Astrocyte (in vitro differentiated cells and primary cell): Measurements from ENCODE around the gene CTBP2. TPM values are rescaled to one million over a fixed set of nuclear protein-coding genes. Genes with fewer than 3 reads are reported as not detected.

Experiments used
- DNase-seq: peaks from one replicate; pipeline ENCODE4 v3.0.0-alpha.2; 2010; ENCODE audit warnings: low read depth
- FAIRE-seq: peaks from 2 replicates; lab custom pipeline; 2011; peaks lifted over from hg19 to GRCh38; lab: Jason Lieb, UNC
- H2AFZ ChIP-seq: 2 replicates; pipeline ENCODE4 v1.6.0; 2012; ENCODE audit warnings: low read depth, low read length, inconsistent platforms
- H3K27ac ChIP-seq: 2 replicates; pipeline ENCODE4 v1.5.1; 2011; ENCODE audit warnings: low read depth, low read length, inconsistent platforms
- H3K27me3 ChIP-seq: 2 replicates; pipeline ENCODE4 v1.6.0; 2011; ENCODE audit warnings: low read length, inconsistent platforms; ENCODE audit not compliant: insufficient read depth
- H3K36me3 ChIP-seq: 2 replicates; pipeline ENCODE4 v1.5.1; 2011; ENCODE audit warnings: low read length, inconsistent platforms; ENCODE audit not compliant: insufficient read depth
- H3K4me1 ChIP-seq: 2 replicates; pipeline ENCODE4 v1.5.1; 2011; ENCODE audit warnings: low read length, inconsistent platforms; ENCODE audit not compliant: insufficient read depth
- H3K4me2 ChIP-seq: 2 replicates; pipeline ENCODE4 v1.6.0; 2012; ENCODE audit warnings: low read length, inconsistent platforms
- H3K4me3 ChIP-seq: 2 replicates; pipeline ENCODE4 v1.5.1; 2011; ENCODE audit warnings: low read depth, mild to moderate bottlenecking, low read length, inconsistent platforms; ENCODE audit not compliant: insufficient read depth
- H3K79me2 ChIP-seq: 2 replicates; pipeline ENCODE4 v1.6.0; 2012; ENCODE audit warnings: mild to moderate bottlenecking, low read length, inconsistent platforms; ENCODE audit not compliant: insufficient read depth
- H3K9ac ChIP-seq: 2 replicates; pipeline ENCODE4 v1.6.0; 2012; ENCODE audit warnings: mild to moderate bottlenecking, low read length, inconsistent platforms
- H3K9me3 ChIP-seq: 2 replicates; pipeline ENCODE4 v1.5.1; 2012; ENCODE audit warnings: low read depth, mild to moderate bottlenecking, low read length, inconsistent platforms; ENCODE audit not compliant: insufficient read depth
- H4K20me1 ChIP-seq: 2 replicates; pipeline ENCODE4 v1.6.0; 2012; ENCODE audit warnings: low read length, inconsistent platforms; ENCODE audit not compliant: insufficient read depth
- H3K27ac Mint-ChIP-seq: one replicate; pipeline ENCODE4 v1.8.0; 2021; ENCODE audit warnings: mild to moderate bottlenecking, mixed read lengths; ENCODE audit not compliant: unreplicated experiment
- H3K27me3 Mint-ChIP-seq: one replicate; pipeline ENCODE4 v1.8.0; 2021; ENCODE audit warnings: low read depth, mixed read lengths; ENCODE audit not compliant: unreplicated experiment
- H3K36me3 Mint-ChIP-seq: one replicate; pipeline ENCODE4 v1.8.0; 2021; ENCODE audit warnings: low read depth, mixed read lengths; ENCODE audit not compliant: unreplicated experiment
- H3K4me1 Mint-ChIP-seq: one replicate; pipeline ENCODE4 v1.8.0; 2021; ENCODE audit warnings: low read depth, mixed read lengths; ENCODE audit not compliant: unreplicated experiment
- H3K4me3 Mint-ChIP-seq: one replicate; pipeline ENCODE4 v1.8.0; 2021; ENCODE audit warnings: mild to moderate bottlenecking, moderate library complexity, mixed read lengths; ENCODE audit not compliant: unreplicated experiment
- H3K9me3 Mint-ChIP-seq: one replicate; pipeline ENCODE4 v1.8.0; 2021; ENCODE audit warnings: mild to moderate bottlenecking, mixed read lengths; ENCODE audit not compliant: unreplicated experiment
- EZH2 ChIP-seq: IDR thresholded peaks from 2 replicates; pipeline ENCODE4 v1.6.1; 2012; ENCODE audit warnings: mild to moderate bottlenecking, low read length, inconsistent platforms; ENCODE audit not compliant: insufficient read depth
- total RNA-seq: library from RNA; stranded (reverse); gene quantifications from 2 replicates; pipeline ENCODE4 v1.2.1, GENCODE V29; 2021
- TF ChIP-seq, protein P1 (sequence below): IDR thresholded peaks from 2 replicates; pipeline ENCODE4 v1.5.1; 2011; ENCODE audit warnings: low read depth, mild to moderate bottlenecking, inconsistent platforms, low read length, moderate library complexity; ENCODE audit not compliant: insufficient read depth

The CTBP2 gene
- total RNA-seq, 1 donor from 2014 or later, result 109 TPM

DNA sequence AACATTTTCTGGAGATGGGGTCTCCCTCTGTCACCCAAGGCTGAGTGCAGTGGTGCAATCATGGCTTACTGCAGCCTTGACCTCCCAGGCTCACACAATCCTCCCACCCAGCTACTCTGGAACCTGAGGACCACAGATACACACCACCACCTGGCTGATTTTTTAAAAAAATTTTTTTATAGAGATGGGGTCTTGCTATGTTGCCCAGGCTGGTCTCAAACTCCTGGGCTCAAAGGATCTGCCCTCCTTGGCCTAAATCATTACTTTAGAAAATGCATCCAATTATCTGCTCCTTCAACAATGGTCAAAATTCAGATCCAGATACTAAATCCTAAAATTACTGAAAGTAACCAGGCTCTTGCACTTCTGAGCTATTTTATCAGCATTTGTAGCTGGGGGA is 55.2 kb downstream of the CTBP2 start:
- H3K36me3 Mint-ChIP-seq, result peaks cover 30% of the 10 kb centered on the region
- no peaks in the 10 kb centered on the region for H3K9me3 Mint-ChIP-seq

GRCh38 chr10:125104559-125104958 is 55.8 kb downstream of the CTBP2 start:
- no peaks in the 10 kb centered on the region for H3K9me3 ChIP-seq
- no peaks in the 10 kb centered on the region for H3K27me3 ChIP-seq
- DNase-seq, result no peak
- Mint-ChIP-seq H3K27ac (no peak overlapping the region), H3K9me3 (no peaks in the 10 kb centered on the region), H3K4me3 (no peak overlapping the region), H3K27me3 (no peaks in the 10 kb centered on the region), H3K36me3 (peaks cover 30% of the 10 kb centered on the region), H3K4me1 (peaks cover 23% of the 10 kb centered on the region)
- H3K79me2 ChIP-seq, result peaks cover 98% of the 10 kb centered on the region
- FAIRE-seq, result no peak
- H3K4me1 ChIP-seq, result peaks cover 11% of the 10 kb centered on the region
- no peak overlapping the region for H2AFZ ChIP-seq
- H4K20me1 ChIP-seq, result peaks cover 92% of the 10 kb centered on the region
- no peak overlapping the region for H3K27ac ChIP-seq
- H3K4me3 ChIP-seq, result no peak overlapping the region
- no peak overlapping the region for H3K4me2 ChIP-seq
- H3K9ac ChIP-seq, result no peak overlapping the region
- TF ChIP-seq, protein P1, sequence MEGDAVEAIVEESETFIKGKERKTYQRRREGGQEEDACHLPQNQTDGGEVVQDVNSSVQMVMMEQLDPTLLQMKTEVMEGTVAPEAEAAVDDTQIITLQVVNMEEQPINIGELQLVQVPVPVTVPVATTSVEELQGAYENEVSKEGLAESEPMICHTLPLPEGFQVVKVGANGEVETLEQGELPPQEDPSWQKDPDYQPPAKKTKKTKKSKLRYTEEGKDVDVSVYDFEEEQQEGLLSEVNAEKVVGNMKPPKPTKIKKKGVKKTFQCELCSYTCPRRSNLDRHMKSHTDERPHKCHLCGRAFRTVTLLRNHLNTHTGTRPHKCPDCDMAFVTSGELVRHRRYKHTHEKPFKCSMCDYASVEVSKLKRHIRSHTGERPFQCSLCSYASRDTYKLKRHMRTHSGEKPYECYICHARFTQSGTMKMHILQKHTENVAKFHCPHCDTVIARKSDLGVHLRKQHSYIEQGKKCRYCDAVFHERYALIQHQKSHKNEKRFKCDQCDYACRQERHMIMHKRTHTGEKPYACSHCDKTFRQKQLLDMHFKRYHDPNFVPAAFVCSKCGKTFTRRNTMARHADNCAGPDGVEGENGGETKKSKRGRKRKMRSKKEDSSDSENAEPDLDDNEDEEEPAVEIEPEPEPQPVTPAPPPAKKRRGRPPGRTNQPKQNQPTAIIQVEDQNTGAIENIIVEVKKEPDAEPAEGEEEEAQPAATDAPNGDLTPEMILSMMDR, result no peak
- no peak for TF ChIP-seq EZH2
- peaks cover 8% of the 10 kb centered on the region for H3K36me3 ChIP-seq

More for the DNA sequence above, 55.2 kb downstream of the CTBP2 start:
- Histone ChIP-seq H3K4me3 (no peak overlapping the region), H3K79me2 (peaks cover 98% of the 10 kb centered on the region), H3K4me2 (no peak overlapping the region), H3K9ac (no peak overlapping the region), H2AFZ (no peak overlapping the region), H3K9me3 (no peaks in the 10 kb centered on the region), H3K4me1 (peaks cover 11% of the 10 kb centered on the region), H4K20me1 (peaks cover 92% of the 10 kb centered on the region), H3K27ac (no peak overlapping the region), H3K36me3 (peaks cover 8% of the 10 kb centered on the region), H3K27me3 (no peaks in the 10 kb centered on the region)
- FAIRE-seq (no peak), DNase-seq (no peak)
- Mint-ChIP-seq H3K4me3 (no peak overlapping the region), H3K27ac (no peak overlapping the region), H3K27me3 (no peaks in the 10 kb centered on the region), H3K4me1 (peaks cover 23% of the 10 kb centered on the region)
- no peak for TF ChIP-seq EZH2
- TF ChIP-seq, protein P1, result no peak

DNA sequence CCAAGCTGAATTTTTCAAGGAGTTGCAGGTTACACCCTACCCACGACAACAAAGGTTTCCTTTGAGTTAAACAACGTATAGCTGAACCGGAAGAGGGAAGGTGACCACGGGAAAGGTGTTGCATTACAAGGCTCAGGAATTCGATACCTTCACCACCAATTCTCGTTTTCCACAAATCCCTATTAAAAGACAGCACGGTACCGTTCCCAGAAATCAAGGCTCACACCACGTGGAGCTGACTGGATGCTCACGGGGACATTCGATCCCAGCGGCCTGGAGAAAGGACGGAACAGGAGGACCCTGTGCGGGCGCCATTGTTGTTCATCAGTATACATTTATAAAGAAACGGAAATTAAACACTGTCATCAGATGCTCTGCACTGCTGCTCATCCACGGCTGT is 56.4 kb downstream of the CTBP2 start:
- Histone ChIP-seq H3K36me3 (peaks cover 8% of the 10 kb centered on the region), H3K27ac (no peak overlapping the region), H3K79me2 (peaks cover 99% of the 10 kb centered on the region), H4K20me1 (peaks cover 92% of the 10 kb centered on the region), H3K27me3 (no peaks in the 10 kb centered on the region), H3K4me3 (no peak overlapping the region), H3K4me1 (peaks cover 11% of the 10 kb centered on the region), H3K9ac (no peak overlapping the region), H3K4me2 (no peak overlapping the region), H2AFZ (no peak overlapping the region), H3K9me3 (no peaks in the 10 kb centered on the region)
- Mint-ChIP-seq H3K4me3 (no peak overlapping the region), H3K36me3 (peaks cover 26% of the 10 kb centered on the region), H3K9me3 (no peaks in the 10 kb centered on the region), H3K27me3 (no peaks in the 10 kb centered on the region), H3K4me1 (peaks cover 23% of the 10 kb centered on the region), H3K27ac (no peak overlapping the region)
- no peak for DNase-seq
- no peak for FAIRE-seq
- TF ChIP-seq, protein P1, result no peak
- TF ChIP-seq EZH2, result no peak
